Activated CD8-positive, alpha-beta memory T cell treated with anti-CD3 and anti-CD28 coated beads, Interleukin-2, amount 50 U/mL, for 1 hour (primary cell): Measurements from ENCODE around the gene PRRX2.

ENCODE experiments used
- DNase-seq: peaks from one replicate; pipeline ENCODE4 v3.0.0-alpha.2; 2020; ENCODE audit errors: extremely low read depth

PRRX2 gene

DNA sequence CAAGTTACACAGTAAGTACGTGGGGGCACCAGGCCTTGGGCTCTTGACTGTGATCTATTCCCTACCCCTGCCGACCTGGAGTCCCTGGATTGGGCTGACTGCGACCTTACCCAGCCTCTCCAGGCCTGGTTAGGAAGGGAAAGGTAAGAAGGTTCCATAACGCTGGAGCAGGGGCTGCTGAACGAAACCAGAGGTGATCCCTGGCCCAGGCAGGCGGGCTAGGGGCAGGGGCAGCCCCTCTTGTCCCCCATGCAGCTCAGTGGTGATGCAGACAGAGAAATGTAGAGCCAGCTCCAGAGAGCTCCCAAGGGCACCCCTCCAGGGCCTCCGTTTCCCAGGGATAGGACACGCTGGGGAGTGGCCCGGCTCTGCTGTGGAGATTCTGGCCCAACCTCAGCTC is 14.1 kb downstream of the PRRX2 start:
- DNase-seq, result no peak

DNA sequence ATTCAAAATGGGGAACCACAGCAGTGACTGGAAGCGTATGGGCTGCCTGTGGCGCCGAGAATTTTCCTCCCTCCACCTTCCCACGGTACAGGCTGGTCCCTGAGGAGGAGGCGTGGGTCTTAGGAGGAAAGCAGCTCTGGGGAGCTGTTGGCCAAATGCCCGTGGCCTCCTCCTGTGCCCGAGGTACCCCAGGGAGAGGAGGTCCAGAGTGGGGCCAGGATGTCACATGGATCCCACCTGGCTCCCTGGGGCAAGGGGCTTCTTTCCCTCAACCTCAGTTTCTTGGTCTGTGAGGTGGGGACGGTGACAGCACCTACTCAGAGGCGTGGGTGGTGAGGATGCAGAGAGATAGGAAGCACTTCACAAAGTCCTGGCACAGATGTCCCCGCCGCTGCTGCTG is 16.5 kb downstream of the PRRX2 start:
- DNase-seq, result no peak

DNA sequence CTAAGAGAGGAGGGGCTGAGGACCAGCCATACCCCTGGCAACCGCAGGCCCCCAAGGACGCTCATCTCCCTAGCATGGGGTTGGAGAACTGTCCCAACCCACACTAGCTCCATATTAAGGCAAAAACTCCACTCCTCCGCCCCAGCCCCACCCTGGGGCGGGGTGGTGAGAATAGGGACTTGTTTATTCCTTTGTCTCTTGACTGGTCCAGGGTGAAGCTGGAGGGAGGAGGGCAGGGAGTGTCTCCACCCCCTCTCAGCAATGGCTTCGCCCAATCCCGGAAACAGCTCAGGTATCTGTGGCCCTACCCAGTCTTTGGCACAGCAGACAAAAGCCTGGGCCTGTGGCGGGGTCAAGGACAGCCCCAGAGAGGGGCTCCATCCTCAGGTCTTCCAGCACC is 16.9 kb downstream of the PRRX2 start:
- DNase-seq, result no peak

DNA sequence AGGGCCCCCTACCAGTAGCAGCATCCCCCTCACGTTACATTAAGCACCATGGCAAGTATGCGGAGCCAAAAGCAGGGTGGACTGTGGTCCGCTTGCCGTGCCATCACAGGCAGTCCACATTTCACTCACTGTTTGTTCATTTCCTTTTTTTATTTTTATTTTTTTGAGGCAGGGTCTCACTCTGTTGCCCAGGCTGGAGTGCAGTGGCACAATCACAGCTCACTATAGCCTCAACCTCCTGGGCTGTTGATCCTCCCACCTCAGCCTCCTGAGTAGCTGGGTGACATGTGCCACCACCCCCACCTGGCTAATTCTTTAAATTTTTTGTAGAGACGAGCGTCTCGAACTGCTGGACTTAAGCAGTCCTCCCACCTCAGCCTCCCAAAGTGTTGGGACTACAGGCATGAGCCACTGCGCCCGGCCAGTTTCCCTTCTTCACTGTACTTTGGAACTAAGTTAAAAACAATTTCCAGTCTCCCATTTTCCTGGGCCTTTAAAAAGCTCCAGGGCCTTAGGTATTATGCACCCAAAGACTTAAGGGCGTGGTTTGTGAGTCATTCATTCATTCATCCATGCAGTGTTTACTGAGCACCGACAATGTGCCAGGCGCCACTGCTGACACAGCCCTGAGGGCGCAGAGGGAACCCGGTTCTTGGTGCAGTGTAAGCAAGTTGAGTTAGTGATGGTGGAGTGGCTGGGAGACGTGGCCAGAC is 19.9 kb downstream of the PRRX2 start:
- DNase-seq, result no peak

DNA sequence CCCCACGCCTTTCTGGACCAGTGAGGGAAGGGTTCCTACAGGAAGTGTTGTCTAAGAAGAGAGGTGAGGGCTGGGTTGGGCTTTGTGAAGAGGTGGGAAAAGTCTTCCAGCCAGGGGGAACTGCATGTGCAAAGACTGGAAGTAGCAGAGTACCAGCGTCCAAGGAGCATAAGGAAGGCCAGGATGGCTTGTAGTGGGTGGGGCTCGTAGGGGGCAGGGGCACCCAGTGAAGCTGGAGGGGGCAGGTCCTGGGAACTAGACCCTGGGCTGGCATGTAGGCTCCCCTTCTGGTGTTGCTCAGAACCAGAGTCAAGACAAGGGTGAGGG is 20.4 kb downstream of the PRRX2 start:
- no peak for DNase-seq

DNA sequence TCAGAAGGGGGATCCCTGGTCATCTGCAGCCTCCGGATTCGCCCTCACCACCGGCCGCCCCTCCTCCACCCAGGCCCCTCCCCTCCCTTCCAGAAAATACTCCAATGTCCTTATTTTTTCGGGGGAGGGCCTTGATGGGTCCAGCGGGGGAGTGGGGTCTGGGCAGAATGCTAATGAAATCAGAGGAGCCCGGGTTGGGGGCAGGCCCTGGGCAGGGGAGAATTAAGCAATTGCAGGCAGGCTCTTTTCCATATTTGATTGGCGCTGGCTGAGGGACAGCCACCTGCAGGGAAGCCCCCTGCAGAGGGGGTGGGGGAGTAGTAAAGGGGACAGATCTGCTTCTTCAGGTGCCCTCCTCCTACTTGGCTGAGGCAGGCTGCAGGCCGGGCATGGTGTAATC is 21.3 kb downstream of the PRRX2 start:
- no peak for DNase-seq

DNA sequence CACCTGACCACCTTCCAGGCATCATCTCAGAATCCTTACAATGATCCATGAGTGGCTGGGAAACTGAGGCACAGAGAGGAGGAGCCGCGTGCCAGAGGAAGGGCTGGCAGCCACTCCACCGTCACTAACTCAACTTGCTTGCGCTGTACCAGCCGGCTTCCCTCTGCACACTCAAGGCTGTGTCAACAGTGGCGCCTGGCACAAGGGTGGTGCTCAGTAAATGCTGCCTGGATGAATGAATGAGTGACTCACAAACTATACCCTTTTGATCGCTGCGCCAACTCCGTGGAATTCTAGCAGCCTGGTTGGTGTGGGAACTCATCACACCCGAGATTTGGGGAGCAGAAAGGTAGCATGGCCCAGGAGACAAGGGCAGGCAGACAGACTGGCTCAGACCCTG is 21.9 kb downstream of the PRRX2 start:
- DNase-seq, result no peak

DNA sequence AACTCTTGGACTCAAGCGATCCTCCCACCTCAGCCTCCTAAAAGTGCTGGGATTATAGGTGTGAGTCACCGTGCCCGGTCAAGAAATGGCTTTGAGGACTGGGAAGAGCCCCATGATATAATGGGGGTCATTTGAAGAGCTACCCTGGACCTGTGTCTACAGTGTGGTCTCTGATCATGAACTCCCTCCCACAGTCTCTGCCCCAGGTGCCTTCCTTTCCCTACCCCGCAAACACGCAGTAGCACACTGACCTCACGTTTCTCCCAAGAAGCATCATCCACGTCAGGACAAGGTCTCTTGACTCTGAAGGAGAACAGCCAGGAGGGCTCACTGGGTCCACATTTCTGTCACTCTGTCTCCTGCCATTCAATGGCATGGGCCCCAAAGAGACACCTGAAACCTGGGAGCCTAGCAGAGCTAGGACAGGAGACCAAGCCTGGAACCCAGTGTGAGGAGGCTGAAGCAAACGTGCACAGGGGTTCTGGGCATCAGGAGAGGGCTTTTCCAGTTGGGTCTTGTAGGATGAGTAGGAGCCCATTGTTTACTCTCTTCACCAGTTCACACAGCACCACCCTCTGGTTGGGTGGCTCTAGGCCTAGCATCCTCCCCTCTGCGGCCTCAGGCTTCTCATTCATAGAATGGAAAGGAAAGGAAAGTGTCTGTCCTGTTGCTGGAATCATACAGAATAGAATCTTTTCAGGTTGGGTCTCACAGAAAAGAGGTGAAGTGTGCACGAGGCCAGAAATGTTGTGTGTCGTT is 23.0 kb downstream of the PRRX2 start:
- no peak for DNase-seq

DNA sequence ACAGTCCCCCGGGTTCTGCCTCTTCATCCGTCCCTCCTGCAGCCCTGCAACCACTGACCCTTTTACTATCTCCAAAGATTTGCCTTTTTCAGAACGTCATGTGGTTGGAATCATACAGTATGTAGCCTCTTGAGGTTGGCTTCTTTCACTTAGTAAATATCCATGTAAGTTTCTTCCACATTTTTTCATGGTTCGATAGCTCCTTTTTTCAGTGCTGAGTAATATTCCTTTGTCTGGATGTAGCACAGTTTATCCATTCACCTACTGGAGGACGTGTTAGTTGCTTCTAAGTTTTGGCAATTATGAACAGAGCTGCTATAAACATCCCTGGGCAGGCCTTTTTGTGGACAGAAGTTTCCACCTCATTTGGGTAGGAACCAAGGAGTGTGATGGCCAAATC is 27.1 kb downstream of the PRRX2 start:
- DNase-seq, result no peak

DNA sequence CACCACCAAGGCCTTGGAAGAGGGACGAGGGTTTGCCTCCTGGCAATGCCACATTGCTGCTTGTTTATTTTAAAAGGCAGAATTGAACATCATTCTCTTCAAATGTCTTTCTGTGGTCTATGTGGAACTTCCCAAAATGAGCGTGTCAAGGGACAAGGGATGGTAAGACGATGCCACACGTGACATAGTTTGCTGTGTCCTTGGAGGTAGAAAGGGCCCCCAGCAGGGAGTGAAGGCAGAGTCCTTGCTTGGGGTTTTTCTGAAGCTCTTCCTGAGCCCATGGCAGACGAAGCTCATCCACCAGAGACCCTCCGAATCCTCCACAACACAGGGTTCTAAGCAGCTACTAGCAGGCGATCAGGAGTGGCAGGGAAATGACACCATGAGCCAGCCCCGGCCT is 28.3 kb downstream of the PRRX2 start:
- no peak for DNase-seq

DNA sequence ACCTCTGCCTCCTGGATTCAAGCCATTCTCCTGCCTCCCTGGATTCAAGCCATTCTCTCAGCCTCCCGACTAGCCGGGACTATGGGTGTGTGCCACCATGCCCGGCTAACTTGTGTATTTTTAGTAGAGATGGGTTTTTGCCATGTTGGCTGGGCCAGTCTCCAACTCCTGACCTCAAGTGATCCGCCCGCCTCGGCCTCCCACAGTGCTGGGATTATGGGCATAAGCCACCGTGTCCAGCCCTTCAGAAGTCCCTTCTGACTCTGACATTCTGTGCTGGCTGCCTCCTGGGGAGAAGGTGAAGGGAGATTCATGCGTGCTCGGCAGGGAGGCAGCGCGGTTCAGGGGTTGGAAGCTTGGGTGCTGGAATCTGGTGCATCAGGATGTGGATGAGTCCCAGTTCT is 28.8 kb downstream of the PRRX2 start:
- no peak for DNase-seq

DNA sequence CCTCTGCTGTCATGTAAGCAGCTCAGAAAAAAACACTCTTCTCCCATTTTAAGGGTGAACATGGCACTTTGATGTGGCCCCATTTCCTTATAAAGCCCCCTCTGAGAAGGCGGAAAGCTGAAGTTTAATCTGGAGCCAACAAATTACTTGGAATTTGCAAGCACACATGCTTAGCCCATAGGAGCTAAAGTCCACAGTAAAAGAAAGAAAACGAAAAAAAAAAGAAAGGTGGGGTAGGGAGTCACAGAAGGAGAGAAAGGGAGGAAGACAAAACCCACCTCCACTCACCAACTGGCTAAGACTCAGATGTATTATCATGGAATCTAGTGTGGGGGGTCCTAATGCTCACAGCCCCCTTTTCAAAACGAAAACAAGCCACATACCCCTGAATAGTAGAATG is 30.4 kb downstream of the PRRX2 start:
- DNase-seq, result no peak

DNA sequence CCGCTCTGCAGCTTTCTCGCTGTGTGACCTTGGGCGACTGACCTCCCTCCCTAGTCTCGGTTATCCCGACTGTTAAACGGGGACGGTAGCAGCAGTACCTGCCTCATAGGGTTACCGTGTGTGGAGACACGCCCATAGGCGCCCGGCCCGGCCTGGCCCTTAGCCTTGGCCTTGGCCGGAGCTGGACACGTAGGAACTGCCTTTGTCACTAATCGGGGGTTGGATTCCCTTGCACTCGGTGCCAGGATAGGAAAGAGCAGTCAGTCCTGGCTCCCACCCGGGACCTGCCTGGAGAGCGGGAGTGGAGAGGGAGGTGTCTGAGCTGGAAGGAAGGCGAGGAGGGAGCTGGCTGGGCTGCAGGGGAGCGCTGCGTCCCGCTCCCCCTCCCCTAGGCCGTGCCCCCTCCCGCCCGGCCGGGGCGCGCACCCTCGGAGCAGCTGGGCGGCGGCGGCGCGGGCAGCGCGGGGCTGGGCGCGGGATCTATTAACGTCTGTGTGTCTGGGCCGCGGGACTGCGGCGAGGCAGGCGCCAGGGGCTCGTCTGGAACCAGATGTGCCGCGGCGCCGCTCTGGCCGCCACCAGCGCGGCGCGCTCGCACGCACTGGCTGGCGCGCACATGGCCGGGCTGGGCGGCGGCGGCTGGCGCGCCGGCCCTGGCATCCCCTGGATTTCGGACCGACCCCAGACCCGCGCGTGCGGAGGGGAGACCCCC is 31.7 kb downstream of the PRRX2 start:
- DNase-seq, result no peak

DNA sequence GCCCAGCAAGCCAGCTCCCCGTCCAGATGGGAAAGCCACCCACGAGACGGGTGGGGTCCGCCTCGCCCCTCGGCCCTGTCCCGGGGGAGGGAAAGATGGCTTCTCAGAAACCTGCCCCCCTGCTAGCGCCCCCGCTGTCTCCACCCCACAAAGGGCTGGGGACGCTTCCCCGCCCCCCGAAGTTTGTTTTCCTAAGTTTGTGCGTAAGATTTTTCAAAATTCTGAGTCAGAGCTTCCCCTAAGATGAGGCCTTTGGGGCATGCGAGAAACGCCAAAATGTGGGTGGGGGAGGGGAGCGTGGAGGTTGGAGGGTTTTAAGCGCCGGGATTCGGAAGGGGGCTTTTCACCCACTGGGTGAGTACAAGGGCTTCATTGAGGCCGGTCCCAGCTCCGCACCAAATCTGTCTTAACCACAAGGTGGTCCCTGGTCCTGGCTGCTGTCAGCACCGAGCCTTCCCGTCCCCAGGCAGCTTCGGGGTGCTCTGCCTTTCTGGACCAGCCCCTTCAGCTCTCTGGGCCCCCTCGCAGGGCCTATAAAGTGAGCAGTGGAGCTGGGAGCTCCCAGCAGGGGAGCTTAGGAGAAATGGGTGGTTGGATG is 32.3 kb downstream of the PRRX2 start:
- DNase-seq, result no peak

DNA sequence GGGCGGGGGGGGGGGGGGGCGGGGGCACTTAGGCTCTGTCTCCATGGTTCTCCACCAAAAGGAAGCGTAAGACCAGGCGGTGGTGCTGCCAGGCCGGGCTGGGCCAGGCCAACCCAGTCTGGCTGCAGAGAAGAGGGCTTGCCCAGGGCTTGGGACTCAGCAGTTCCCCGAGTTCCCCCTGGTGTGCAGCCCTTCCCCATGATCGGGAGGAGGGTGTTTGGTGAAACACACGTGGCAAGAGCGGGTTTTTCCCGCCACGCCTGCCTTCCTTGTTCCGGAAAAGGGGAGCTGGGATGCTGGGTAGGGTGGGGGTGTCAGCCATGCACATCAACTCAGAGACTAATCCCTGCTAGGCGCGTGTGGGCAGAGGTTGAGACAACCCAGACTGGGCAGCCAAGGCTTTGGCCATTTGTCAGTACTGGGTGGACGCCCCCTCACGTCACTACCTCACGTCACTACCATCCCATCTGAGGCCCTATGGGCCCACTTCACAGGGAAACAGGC is 32.9 kb downstream of the PRRX2 start:
- no peak for DNase-seq

DNA sequence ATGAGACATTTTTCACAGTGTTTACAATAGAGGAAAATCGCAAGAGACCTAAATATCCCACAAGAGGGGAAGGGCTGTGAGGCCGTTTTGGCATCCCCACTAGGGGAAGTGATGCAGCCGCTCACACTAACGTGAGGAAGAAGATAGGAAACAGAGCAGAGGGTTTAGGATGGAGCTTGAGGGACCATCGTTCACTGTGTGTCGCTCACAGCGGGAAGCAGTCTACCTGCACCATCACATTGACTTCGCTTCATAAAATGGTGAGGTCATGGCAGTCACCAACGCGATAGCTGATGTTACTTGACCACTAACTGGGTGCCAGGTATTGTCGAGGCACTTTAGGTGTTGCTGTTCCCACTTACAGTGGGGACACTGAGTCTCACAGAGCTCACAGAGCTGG is 35.6 kb downstream of the PRRX2 start:
- no peak for DNase-seq

DNA sequence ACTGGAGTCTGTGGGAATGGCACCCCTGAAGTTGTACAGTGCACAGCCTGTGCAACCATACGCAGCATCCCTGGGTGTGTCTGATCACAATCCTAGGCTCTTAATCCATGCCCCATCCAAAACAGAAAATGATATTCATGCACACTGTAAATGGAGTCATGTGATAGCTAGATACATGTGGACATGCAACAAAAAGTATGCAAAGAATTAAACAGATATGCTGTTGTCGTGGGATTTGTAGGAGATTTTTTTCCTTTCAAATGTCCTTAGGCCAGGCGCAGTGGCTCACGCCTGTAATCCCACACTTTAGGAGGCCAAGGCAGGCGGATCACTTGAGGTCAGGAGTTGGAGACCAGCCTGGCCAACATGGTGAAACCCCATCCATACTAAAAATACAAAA is 36.1 kb downstream of the PRRX2 start:
- no peak for DNase-seq

DNA sequence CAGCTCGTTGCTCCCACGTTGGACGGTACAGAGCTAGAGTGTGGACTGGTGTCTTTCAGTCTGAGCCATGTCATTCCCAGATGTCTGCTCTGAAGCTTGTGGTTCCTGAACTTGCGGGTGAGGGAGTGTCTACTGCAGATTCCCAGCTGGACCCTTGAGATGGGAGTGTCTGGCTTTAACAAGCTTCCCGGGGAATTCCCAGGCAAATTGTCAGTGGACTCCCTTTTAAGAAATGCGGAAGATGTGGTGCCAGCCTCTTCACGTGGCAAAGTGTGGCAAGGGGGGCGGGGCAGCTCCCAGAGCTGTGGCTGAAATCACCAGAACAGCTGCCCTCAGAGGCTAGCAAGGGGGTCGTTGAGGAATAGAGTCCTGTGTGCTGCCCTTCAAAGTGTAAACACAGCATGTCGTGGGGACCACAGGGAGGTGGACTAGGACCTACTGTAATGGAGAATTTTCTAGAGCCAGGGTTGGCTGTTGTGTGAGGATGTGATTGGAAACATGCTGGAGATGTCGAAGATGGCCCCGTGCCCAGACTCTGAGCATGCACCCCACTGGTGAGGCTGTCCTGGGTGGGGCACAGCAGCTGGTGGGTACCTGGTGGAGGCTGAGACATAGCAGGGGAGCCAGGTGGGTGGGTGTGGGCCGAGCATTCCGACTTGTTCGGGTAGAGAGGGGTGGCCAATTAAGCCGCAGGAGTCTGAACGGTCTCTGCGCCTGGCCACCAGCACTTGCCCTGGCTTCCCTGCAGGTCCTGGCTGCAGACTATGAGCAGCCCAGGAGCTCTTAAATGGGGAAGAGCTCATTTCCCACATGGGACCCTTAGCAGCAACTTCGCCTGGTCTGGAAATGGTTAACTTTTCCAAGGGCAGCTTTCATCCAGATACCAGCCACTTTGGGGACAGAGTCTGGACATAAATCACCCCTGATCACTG is 37.4 kb downstream of the PRRX2 start:
- no peak for DNase-seq

DNA sequence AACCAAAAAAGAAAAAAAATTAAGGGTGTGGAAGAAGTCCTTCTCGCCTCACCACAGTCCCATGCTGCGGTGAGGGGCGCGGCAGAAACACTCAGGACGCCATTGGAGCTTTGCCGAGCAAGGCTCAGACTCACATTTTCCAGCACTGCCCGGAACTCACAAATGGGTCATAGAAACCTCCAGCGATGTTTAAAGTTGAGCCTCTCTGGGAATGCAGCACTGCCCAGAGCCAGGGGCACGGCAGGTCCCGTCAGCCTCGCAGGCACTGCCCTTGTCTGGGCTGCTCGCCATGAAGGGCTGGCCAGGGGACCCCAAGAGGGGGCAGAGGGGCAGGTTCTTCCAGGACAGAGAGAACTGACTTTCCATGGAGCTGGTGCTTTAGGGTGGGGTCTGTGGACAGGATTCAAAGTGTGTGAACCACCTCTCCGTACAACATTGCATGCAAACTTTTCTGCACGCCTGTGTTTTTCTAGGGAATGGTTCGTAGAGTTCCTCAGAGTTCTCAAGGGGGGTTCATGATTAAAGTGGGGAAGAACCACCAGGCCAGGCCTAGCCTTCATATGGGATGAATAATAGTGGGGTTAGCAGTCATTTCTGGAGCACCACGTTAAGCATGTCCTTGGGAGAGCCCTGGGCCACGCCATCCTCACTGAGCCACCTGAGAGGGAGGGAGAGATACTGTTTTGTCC is 38.4 kb downstream of the PRRX2 start:
- DNase-seq, result no peak

DNA sequence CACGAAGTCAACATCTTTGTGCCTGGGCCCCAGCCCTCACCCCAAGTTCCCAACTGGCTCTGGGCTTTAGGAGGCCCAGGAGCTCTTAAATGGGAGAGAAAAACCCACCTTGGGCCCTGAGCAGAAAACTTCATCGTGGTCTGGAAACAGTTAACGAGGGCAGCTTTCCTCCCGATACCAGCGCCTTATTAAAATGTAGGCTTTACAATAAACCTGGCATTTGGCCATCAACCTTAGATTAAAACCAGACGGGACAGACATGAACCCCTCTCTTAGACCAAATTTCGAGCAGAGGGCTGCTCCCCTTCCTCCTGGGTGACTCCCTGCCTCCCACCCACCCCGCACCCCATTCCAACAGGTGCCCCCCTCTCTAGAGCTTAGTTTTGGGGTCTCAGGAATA is 39.4 kb downstream of the PRRX2 start:
- DNase-seq, result no peak

DNA sequence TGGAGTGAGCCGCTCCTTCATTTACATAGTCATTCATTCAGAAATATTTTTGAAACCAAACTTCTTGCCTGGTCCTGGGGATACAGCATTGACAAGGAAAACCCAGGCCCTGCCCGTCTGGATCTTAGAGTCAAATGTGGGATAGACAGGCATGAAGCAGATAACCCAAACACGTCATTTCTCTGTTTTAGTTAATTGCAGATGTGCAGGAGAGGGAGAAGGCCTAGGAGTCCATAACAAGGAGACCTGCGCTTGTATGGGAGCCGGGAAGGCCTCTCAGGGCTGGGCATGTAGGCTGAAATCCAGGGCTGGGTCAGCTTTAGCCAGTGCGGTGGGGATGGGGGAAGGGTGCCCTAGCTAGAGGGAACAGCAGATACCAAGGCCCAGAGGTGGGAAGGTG is 43.3 kb downstream of the PRRX2 start:
- DNase-seq, result no peak
